Measurements from ENCODE around the gene CLEC9A.
"Not testable (repeated sequence)": the region's sequence is repeated elsewhere in the genome, so short reads cannot be mapped to it uniquely, and the experiment has no call there.

Gene CLEC9A

DNA sequence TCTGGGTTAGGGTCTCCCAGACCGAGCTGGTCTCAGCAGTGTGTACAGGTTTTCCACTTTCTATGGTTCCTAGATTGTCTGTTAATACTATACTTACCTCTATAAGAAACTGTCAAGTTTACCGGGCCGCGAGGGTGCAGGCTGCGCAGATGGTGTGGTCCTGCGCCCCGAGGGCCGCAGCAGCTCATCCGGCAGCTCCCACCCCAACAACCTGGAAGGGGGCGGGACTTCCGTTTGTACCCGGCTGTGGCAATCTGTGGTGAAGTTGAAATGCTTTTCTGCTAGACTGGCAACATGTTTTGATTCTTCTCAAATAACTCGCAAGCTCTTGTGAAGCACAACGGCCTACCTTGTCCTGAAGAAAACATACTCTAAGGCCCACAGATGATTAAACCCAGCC, at the start of gene CLEC9A:
CLEC9A (plus strand) TSS at position 237 of the 400 bp plus-strand sequence. CDS start 22,006 bp downstream, outside the sequence.
- no peak for DNase-seq

DNA sequence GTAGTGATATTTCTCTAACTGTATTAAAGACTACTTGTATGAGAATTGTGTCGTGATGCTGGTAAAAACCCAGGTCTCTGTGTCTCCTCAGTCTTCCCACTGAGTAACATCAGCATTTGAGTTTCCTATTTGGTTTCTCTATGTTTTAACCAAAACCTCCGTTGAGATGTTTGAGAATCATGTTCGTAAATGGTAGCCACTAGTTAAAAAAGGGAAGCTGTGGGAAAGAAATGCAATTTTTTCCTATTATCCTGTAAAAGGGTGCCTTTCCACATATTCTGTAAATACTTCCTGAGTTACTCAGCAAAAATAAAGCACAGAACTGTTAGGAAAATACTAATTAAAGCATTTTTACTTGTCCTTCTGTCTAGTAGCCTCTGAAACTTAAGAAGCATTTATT, 38.6 kb upstream of the CLEC9A start:
- no peak for DNase-seq

DNA sequence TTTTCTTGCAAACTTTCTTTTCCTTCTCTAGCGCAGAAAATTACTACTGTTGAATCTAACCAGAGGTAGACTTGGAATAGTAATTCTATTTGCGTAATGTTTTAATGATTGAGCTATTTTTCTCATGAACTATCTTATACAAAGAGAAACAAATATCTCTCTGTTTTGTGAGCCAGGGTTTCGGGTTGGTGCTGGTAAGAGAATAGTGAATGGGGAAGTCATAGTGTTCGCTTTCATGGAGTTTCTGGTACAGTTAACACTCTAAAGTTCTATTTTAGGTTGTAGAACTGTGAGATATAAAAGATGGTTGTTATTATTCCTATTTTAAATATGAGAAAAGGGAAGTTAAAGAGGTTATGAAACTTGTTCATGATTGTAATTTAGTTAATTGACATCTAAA, 38.2 kb upstream of the CLEC9A start:
- no peak for DNase-seq

DNA sequence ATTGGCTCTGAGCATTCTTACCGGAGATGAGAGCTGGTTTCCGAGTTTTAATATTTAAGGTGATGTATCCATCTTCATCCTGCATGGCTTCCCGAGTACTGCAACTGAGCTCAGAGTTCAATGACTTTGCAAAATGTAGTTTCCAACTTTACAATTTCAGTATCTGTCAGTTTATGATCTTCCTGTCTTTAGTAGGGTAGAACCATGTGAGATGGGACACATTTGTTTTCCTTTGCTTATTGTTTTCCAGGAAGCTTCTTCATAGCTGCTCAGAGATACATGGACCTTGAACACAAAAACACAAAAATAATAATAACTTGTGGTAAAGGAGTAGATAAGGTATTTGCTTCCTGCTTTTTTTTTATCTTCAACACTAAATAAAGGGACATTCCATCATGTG, 31.5 kb upstream of the CLEC9A start, which contains the start of gene CLEC1B:
CLEC1B (minus strand) TSS at position 106 of the 400 bp plus-strand sequence; CDS start at position 85, 21 bp downstream.
- no peak for DNase-seq

DNA sequence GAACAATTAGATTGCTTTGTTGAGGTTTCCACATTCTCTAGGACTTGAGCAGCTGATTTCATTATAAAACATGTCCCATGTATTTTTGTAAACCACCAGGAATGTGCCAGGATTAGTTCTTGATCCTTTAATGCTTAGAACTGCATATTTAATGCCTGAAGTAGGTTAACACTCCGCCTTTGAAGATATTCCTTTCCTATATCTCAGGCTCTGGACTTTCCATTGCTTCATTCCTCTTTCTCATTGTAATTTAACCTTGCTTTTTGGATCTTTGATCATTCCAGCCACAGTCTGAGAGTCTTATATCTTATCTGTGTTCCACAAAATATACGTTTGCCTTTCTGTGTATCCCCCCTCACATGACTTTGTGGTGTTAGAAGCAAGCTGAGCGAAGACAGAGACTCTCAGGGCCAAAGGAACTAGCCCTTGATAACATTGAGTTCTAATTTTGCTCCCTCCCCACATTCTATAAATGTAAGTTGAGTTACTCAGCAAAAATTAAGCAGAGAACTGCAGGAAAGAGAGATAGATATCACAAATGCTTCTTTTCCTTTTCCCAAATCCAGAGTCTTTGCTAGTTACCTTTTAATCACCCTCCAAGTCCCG, 29.2 kb upstream of the CLEC9A start:
- DNase-seq, result no peak

DNA sequence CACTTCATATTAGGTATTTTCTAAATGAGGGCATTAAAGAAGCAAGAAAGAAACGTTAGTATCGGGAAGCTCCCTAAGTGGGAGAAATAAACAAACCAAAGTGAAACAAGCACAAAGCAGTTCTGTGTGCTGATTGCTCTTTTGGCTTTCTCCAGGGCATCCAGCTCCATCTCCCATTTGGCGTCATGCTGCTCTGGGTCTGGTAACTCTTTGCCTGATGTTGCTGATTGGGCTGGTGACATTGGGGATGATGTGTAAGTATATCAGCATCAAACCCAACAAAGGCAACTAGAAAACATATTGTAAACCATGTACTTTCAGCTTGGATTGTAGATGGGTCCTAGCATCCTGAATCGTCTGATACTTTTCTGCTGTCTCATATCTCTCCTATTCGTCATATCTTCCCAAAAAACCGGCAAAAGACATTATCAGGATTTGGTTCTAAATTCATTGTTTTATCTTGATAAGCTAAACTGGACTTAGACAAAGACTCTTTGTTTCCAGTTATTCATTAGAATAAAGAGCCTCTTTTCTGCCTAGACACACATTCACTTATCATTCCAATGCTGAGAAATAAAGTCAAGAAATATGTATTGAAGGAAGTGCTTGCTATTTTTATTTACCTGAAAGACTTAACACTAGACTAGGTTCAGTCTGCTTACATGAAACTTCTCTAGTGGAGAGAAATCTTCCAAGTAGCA, 17.7 kb upstream of the CLEC9A start:
- no peak for DNase-seq

DNA sequence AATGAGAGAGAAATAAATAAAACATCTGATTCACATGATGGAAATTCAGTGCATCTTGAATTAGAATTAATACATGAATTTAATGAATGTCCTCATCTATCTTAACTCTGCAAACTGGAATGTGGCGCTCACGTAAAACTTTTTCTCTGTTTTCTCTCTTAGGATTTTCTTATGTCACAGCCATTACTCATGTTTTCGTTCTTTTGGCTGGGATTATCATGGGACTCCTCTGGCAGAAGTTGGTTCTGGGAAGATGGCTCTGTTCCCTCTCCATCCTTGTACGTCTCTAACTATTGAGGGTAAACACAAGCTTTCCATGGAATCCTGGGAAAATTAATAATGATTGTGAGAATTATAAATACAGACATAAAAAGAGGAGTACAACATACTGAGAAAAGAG, 15.0 kb upstream of the CLEC9A start:
- DNase-seq, result no peak

DNA sequence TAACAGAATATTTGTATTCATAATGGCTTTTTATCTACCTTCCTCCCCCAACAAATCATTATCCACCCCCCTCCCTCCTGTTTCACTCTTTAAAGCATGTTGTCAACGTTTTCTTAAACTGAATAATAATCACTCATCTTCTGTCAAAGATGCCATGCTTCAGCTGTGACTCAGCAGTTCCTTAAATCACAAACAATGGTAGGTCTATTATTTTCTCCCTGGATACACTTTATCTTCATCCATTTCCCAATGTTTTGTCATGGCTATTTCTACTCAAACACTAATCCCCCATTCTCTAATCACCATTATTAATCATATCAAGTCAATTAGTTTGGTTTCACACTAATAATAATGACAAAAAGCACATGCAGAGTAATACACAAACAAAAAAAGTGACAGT, 13.6 kb upstream of the CLEC9A start:
- no peak for DNase-seq

DNA sequence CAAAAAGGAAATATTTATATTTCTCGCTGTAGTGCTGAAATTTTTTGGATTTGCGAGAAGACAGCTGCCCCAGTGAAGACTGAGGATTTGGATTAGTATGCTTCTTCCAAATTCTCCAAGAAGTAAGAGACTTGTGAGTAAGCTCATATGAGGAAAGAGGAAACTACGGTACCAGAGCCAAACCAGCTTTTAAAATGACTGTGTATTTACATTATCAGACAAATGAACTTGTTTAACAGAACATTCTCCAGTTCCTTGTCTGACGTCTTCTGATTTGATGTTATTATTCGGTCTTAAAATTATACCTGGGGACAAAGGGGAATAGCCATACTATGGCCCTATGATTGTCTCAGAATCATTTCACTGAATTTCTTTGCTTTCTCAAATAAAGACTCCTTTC, 12.1 kb upstream of the CLEC9A start:
- DNase-seq, result no peak

DNA sequence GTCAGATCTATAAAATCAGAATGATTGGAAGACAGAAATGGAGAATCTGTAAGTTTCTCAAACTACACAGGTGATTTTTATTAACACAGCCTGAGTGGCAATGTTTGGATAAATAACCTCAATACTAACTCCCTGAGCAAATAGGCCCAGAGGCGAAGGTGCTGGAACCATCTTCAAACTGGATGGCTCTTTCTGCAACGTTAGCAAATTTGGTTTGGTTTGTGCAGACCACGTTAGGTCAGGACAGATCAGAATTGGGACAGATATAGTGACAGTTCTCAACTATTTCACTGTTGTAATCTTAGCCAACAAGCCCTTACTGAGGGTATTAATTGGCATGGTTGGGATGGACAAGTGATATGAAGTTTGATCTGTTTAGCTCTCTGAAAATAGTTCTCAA, 9.1 kb upstream of the CLEC9A start:
- DNase-seq, result no peak

DNA sequence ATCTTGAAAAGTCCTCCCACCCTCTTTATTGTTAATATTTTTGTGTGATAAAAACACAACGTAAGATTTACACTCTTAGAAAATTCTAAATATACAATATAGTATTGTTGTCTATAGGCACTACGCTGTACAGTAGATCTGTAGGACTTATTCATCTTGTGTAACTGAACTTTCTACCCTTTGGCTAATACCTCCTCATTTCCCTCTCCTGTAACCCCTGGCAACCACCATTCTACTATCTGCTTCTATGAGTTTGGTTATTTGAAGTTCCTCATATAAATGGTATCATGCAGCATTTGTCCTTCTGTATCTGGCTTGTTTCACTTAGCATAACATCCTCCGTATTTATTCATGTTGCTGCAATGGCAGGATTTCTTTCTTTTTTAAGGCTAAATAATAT, 5.2 kb upstream of the CLEC9A start:
- no peak for DNase-seq

DNA sequence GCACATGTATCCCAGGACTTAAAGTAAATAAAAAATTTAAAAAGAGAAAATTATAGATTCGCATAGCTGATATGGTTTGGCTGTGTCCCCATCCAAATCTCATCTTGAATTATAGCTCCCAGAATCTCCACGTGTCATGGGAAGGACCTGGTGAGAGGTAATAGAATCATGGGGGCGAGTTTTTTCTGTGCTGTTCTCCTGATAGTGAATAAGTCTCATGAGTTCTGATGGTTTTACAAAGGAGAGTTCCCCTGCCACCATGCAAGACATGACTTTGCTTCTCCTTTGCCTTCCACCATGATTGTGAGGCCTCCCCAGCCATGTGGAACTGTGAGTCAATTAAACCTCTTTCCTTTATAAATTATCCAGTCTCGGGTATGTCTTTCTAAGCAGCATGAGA, 3.8 kb upstream of the CLEC9A start:
- not testable (repeated sequence) for DNase-seq

DNA sequence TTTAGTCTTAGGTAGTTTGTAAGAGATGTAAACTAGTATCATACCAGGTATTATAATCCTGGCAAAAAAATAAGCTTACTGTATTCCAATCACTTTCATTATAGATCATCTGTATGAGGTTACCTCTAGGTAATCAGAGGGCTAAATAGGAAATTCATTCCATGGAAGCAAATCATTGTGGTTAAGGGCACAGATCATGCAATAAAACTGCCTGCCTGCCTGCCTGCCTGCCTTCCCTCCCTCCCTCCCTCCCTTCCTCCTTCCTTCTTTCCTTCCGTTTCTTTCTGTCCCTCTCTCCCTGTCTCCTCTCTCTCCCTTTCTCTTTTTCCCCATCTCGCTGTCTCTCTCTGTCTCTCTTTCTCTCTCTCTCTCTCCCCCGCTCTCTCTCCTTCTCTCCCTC, 3.2 kb upstream of the CLEC9A start:
- no peak for DNase-seq

DNA sequence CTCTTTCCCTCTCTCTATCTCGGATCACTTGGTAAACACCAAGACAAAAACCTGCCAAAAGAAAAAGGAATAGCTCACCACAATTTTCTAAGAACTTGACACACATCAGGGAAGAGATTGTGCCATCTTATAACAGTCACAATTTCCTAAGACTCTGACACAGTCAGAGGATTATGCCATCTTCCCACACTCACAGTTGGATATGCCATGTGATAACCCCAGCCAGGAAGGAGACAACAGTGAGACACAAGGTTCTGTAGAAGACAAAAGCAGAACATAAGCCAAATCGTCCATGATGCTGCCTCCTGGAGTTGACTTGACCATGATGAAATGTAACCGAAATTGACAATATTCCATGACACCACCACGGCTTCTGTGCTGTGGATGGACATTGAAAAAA, 2.8 kb upstream of the CLEC9A start:
- no peak for DNase-seq

DNA sequence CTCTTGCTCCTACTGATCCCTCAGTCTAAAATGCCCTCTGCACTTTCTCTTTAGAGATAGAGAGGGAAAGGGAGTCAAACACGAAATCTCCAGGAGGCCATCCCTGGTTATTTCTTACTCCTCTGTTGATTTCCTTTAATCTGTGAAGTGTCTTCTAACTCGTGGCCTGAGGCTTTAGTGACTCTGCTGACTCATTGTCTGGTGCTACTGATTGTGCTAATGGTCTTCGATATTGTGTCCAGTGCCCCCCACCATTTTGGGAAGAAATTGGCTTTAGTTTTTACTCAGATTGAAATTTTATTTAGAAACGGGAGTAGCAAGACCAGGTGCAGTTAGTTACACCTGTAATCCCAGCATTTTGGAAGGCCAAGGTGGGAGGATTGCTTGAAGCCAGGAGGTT, 839 bp downstream of the CLEC9A start:
- DNase-seq, result no peak

DNA sequence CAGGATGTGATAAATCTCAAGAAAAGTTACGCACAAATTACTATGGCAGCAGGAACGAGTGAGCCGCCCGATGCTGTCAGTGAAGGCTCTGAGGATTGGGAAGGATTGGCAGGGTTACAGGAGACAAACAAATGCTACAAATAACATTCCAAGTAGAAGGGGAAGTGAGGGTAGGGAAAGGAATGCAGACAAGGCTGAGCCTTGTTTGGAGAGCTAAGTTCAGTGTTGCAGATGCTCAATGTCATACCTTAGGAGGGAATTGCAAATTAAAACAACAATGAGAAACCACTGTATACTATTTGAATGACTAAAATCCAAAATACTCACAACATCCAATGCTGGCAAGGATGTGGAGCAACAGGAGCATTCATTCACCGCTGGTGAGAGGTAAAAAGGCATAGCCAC, 1.3 kb downstream of the CLEC9A start:
- DNase-seq, result no peak

DNA sequence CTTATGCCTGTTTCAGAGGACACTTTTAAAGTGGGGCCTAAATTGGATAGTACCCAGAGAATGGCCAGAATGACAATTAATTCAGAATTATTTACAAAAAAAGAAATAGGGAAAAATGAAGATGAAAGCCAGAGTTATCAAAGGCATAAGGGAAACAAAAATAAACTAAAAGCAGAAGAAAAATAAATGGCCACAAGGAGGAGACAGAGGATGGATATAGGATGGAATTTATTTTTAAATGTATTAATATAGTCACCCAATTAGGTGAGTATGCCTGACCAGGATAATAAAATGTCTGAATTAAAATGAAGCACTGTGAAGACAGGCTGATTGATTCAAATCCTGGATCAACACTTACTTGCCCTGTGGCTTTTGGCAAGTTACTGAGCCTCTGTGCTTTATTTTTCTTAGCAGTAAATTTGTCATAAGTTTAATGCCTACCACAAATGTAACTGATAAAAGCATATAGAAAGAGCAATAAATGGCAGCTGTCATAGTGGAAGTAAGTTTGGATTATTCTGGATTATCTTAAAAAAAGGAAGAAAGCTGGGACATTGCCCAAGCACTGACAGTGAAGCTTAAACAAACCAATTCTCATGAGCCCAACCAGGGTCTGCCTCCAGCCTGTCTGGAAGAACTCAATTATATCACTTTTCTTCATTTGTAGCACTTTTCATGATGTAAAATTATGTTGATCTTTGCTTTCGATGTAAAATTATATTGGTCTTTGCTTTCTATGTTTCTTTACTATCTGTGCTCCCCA, 3.5 kb downstream of the CLEC9A start:
- no peak for DNase-seq

DNA sequence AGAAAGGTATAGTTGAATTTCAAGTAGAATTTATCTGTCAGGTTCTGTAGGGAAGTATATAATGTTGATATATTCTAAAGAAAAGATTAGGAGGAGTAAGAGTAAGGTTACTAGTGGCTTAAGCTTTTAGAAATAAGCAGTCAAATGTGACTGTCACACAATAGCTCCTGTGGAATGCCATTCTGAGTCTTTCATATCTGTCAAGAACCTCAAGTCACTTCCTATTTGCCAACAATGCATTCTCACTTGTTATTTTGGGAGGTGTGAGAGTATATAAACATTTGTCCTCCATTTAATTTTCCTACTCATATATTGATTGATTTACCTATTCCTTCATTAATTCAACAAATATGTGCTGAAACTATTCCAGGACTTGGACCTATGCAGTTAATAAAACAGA, 11.7 kb downstream of the CLEC9A start:
- no peak for DNase-seq

DNA sequence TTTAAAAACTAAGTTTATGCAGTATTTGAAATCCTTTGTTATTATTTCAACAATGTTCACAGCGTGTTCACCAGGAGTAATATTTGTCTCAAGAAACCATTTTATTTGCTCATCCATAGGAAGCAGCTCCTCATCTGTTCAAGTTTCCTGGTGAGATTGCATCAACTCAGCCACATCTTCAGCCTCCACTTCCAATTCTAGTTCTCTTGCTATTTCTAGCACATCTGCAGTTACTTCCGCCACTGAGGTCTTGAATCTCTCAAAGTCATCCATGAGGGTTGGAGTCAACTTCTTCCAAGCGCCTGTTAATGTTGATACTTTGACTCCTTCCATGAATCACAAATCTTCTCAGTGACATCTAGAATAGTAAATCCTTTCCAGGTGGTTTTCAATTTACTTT, 18.0 kb downstream of the CLEC9A start:
- no peak for DNase-seq

DNA sequence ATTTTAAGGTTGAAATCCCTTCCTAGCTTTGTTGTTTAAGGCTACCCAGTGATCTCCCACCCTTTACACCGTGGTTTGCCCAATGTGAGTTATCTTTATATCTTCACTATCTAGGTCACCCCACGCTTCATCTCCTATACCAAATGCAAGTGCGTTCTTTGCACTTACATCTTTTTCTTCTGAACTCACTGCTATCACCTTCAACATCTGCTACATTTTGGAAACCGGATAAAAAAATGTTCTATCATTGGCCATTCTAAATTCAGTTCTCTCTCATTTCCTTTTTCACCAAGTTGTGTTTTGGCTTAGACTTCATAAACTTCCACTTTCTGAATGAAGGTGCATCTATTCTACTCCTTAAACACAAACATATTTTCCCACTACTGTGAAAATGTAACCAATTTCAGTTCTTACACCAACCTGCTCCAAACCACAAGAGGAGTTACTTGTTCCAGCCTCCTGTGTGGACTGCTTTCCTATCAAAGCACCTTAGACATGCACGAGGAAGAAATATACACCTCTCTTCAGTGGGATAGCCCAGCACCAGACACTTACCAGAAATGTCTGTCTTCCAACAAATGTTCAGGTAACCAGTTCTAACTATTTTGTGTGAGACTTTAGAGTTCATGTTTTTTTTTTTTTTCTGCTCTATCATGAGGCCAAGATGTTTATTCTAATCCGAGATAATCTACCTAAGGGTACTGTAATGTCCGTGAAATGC, 21.9 kb downstream of the CLEC9A start:
- DNase-seq, result no peak

DNA sequence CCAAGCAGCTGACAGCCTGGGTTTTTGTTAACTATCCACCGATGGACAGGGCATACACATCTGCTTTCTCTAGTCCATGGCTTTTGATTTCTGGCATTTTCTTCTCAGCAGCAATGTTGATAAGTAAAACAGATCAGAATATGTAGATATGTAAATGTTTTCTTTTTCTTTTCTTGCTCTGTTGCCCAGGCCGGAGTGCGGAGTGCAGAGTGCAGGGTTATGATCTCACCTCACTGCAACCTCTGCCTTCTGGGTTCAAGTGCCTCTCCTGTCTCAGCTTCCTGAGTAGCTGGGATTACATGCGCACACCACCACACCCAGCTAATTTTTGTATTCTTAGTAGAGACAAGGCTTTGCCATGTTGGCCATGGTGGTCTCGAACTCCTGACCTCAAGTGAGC, 27.9 kb downstream of the CLEC9A start:
- no peak for DNase-seq

DNA sequence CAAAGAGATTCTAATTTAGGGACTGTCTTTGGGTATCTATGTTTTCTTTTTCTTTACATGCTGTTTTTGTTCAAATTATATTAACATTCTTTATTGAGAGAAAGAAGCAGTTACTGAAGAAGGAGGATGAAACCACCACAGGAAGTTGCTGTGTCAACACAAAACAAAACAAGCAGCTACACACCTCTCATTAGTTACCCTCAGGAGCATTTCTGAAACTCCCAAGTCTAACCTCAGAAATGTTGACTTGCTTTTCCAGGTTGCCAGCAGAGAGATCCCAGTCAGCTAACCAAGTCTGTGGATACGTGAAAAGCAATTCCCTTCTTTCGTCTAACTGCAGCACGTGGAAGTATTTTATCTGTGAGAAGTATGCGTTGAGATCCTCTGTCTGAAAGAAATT, 34.8 kb downstream of the CLEC9A start:
- DNase-seq, result no peak

DNA sequence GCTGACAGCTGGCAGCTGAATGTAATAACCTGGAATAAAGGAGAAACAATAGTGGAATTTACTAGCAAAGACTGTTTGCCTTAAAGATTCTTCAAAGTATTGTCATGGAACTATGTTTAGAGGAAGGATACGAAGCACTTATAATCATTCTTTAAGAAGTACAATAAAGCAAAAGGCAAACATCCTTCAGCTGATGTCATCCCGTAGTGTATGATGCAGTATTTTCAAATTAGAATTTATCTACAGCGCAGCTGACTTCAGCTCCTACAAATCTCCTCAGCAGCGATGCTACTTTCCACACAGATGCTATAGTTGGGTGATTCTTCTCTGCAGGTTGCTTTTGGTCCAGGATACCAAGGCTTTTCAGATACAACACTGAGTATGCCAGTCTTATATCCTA, 36.8 kb downstream of the CLEC9A start:
- DNase-seq, result no peak

DNA sequence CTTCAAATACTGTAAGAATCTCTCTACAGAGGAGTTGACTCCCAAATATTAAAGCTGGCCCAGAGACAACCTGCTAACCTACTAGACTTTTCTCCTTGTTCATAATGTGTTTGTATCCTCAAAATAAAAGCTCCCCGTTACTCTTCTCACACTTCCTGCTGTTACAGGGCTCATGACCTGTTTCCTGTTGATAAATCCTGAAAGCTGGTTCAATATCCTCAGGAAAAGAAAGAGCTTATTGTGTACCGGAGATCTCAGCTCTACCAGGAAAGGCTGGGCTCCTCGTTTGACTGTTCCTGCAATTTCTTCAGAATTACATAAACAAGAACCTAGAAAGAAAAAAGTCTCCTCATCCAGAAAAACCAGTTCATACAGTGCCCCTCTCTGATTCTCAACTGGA, 37.5 kb downstream of the CLEC9A start:
- DNase-seq, result no peak
